AG08395 (cell line): Measurements from ENCODE around the gene RIN3.

Experiments used
- DNase-seq: peaks from one replicate; pipeline ENCODE4 v3.0.0; 2012; ENCODE audit warnings: mixed read lengths, low spot score

Gene RIN3

GRCh38 chr14:92575061-92575747 is 61.6 kb downstream of the RIN3 start:
- DNase-seq, result no peak

- no peak for DNase-seq
Measured at GRCh38 chr14:92575748-92576303, 62.2 kb downstream of the RIN3 start.

GRCh38 chr14:92577321-92577742 is 63.8 kb downstream of the RIN3 start:
- no peak for DNase-seq

- DNase-seq, result peak; percentile 27
Measured at GRCh38 chr14:92578511-92578910, 64.9 kb downstream of the RIN3 start.

- DNase-seq, result no peak
Measured at GRCh38 chr14:92579244-92579936, 65.8 kb downstream of the RIN3 start.

GRCh38 chr14:92581206-92581605 is 67.6 kb downstream of the RIN3 start:
- no peak for DNase-seq

- no peak for DNase-seq
Measured at GRCh38 chr14:92581966-92582566, 68.5 kb downstream of the RIN3 start.

- no peak for DNase-seq
Measured at GRCh38 chr14:92582706-92583452, 69.3 kb downstream of the RIN3 start.

- no peak for DNase-seq
Measured at GRCh38 chr14:92584220-92584619, 70.6 kb downstream of the RIN3 start.

GRCh38 chr14:92584816-92585215 is 71.2 kb downstream of the RIN3 start:
- DNase-seq, result no peak

GRCh38 chr14:92585981-92586937 is 72.7 kb downstream of the RIN3 start:
- peak; percentile 89 for DNase-seq

- no peak for DNase-seq
Measured at GRCh38 chr14:92586963-92587699, 73.5 kb downstream of the RIN3 start.

GRCh38 chr14:92587700-92588085 is 74.1 kb downstream of the RIN3 start:
- DNase-seq, result no peak

GRCh38 chr14:92589213-92589852 is 75.8 kb downstream of the RIN3 start:
- DNase-seq, result peak; percentile 30

GRCh38 chr14:92590176-92590575 is 76.6 kb downstream of the RIN3 start:
- DNase-seq, result no peak

GRCh38 chr14:92590941-92591340 is 77.4 kb downstream of the RIN3 start:
- DNase-seq, result no peak

- DNase-seq, result no peak
Measured at GRCh38 chr14:92591346-92591745, 77.8 kb downstream of the RIN3 start.

- DNase-seq, result no peak
Measured at GRCh38 chr14:92595267-92595666, 81.7 kb downstream of the RIN3 start.

- DNase-seq, result no peak
Measured at GRCh38 chr14:92596331-92596907, 82.8 kb downstream of the RIN3 start.
